Neural progenitor cell (in vitro differentiated cells): ENCODE data around the gene SCP2. TPM values are rescaled to one million over a fixed set of nuclear protein-coding genes. Genes with fewer than 3 reads are reported as not detected.

Source experiments
- DNase-seq: peaks from one replicate; pipeline ENCODE4 v3.0.0-alpha.2; 2016; ENCODE audit warnings: low spot score
- H2AFZ ChIP-seq: fragments of 200-600 bp; sonication (generic); replicated peaks from 2 replicates; pipeline ENCODE4 v1.6.1; 2016; ENCODE audit warnings: antibody characterized with exemption
- H3F3A ChIP-seq: fragments of 200-600 bp; sonication (generic); 2 replicates; pipeline ENCODE4 v1.6.1; 2016; ENCODE audit warnings: antibody characterized with exemption, low read depth
- H3K27ac ChIP-seq: fragments of 200-600 bp; sonication (generic); 2 replicates; pipeline ENCODE4 v1.5.1; 2016; ENCODE audit warnings: mild to moderate bottlenecking
- H3K27me3 ChIP-seq: fragments of 200-600 bp; sonication (generic); 2 replicates; pipeline ENCODE4 v1.6.1; 2016; ENCODE audit warnings: mild to moderate bottlenecking, moderate library complexity
- H3K36me3 ChIP-seq: fragments of 200-600 bp; sonication (generic); 2 replicates; pipeline ENCODE4 v1.5.1; 2016
- H3K4me1 ChIP-seq: fragments of 200-600 bp; sonication (generic); 2 replicates; pipeline ENCODE4 v1.6.1; 2016; ENCODE audit warnings: mixed run types
- H3K4me2 ChIP-seq: fragments of 200-600 bp; sonication (generic); 2 replicates; pipeline ENCODE4 v1.6.1; 2016
- H3K4me3 ChIP-seq: fragments of 200-600 bp; sonication (generic); 2 replicates; pipeline ENCODE4 v1.5.1; 2016
- H3K79me2 ChIP-seq: fragments of 200-600 bp; sonication (generic); 2 replicates; pipeline ENCODE4 v1.6.1; 2016; ENCODE audit warnings: low read depth
- H3K9ac ChIP-seq: fragments of 200-600 bp; sonication (generic); 2 replicates; pipeline ENCODE4 v1.6.1; 2016
- H3K9me3 ChIP-seq: fragments of 200-600 bp; sonication (generic); 2 replicates; pipeline ENCODE4 v1.5.1; 2016; ENCODE audit warnings: low read depth
- H4K20me1 ChIP-seq: fragments of 200-600 bp; sonication (generic); 2 replicates; pipeline ENCODE4 v1.6.1; 2016; ENCODE audit warnings: low read depth
- H3K27ac Mint-ChIP-seq: 3 replicates; pipeline ENCODE4 v1.8.0; 2021; ENCODE audit warnings: mixed read lengths
- H3K27me3 Mint-ChIP-seq: 2 replicates; pipeline ENCODE4 v1.8.0; 2022; ENCODE audit warnings: low read depth, mild to moderate bottlenecking, inconsistent platforms, moderate library complexity, mixed read lengths; ENCODE audit not compliant: insufficient read depth
- H3K36me3 Mint-ChIP-seq: 3 replicates; pipeline ENCODE4 v1.8.0; 2021; ENCODE audit warnings: mixed read lengths
- H3K4me1 Mint-ChIP-seq: 3 replicates; pipeline ENCODE4 v1.8.0; 2021; ENCODE audit warnings: mixed read lengths
- H3K4me3 Mint-ChIP-seq: 3 replicates; pipeline ENCODE4 v1.8.0; 2021; ENCODE audit warnings: mild to moderate bottlenecking, moderate library complexity, mixed read lengths
- H3K9me3 Mint-ChIP-seq: 3 replicates; pipeline ENCODE4 v1.8.0; 2020; ENCODE audit warnings: mixed read lengths
- EZH2 ChIP-seq: fragments of 200-600 bp; sonication (generic); IDR thresholded peaks from 2 replicates; pipeline ENCODE4 v1.6.1; 2017; ENCODE audit warnings: antibody characterized with exemption, mild to moderate bottlenecking, moderate library complexity
- EZH2phosphoT487 ChIP-seq: fragments of 200-600 bp; sonication (generic); IDR thresholded peaks from 2 replicates; pipeline ENCODE4 v1.6.1; 2017; ENCODE audit warnings: antibody characterized with exemption
- total RNA-seq: library from RNA; depleted of rRNA; stranded (reverse); fragments of >200 nt; gene quantifications from 2 replicates; pipeline ENCODE4 v1.2.3, GENCODE V29; 2015; ENCODE audit warnings: low replicate concordance
- TF ChIP-seq, protein P1 (sequence below): fragments of 200-600 bp; sonication (generic); IDR thresholded peaks from 2 replicates; pipeline ENCODE4 v1.5.1; 2017; ENCODE audit warnings: antibody characterized with exemption, mild to moderate bottlenecking

The SCP2 gene
- total RNA-seq, 1 donor from 2014 or later, result 101 TPM

GRCh38 chr1:53011175-53011574 is 84.1 kb downstream of the SCP2 start:
- no peaks in the 10 kb centered on the region for H3K36me3 Mint-ChIP-seq
- TF ChIP-seq EZH2 (no peak), EZH2phosphoT487 (no peak)
- TF ChIP-seq, protein P1, sequence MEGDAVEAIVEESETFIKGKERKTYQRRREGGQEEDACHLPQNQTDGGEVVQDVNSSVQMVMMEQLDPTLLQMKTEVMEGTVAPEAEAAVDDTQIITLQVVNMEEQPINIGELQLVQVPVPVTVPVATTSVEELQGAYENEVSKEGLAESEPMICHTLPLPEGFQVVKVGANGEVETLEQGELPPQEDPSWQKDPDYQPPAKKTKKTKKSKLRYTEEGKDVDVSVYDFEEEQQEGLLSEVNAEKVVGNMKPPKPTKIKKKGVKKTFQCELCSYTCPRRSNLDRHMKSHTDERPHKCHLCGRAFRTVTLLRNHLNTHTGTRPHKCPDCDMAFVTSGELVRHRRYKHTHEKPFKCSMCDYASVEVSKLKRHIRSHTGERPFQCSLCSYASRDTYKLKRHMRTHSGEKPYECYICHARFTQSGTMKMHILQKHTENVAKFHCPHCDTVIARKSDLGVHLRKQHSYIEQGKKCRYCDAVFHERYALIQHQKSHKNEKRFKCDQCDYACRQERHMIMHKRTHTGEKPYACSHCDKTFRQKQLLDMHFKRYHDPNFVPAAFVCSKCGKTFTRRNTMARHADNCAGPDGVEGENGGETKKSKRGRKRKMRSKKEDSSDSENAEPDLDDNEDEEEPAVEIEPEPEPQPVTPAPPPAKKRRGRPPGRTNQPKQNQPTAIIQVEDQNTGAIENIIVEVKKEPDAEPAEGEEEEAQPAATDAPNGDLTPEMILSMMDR, result no peak
- Histone ChIP-seq H3K27me3 (no peaks in the 10 kb centered on the region), H3K4me1 (peaks cover 9% of the 10 kb centered on the region), H3K9me3 (no peaks in the 10 kb centered on the region), H4K20me1 (no peaks in the 10 kb centered on the region), H3K9ac (no peak overlapping the region), H3K36me3 (no peaks in the 10 kb centered on the region), H2AFZ (no peak overlapping the region), H3K27ac (no peak overlapping the region), H3K4me2 (no peak overlapping the region), H3F3A (no peaks in the 10 kb centered on the region), H3K79me2 (peaks cover 13% of the 10 kb centered on the region), H3K4me3 (no peak overlapping the region)
- no peak overlapping the region for H3K27ac Mint-ChIP-seq
- no peak for DNase-seq
- no peak overlapping the region for H3K4me3 Mint-ChIP-seq
- peaks cover 3% of the 10 kb centered on the region for H3K27me3 Mint-ChIP-seq
- H3K9me3 Mint-ChIP-seq, result peaks cover 12% of the 10 kb centered on the region
- H3K4me1 Mint-ChIP-seq, result peaks cover 11% of the 10 kb centered on the region

- Histone ChIP-seq H3K4me3 (peak overlapping the region; percentile 75), H3K4me2 (peak overlapping the region; percentile 80), H3K27me3 (no peaks in the 10 kb centered on the region), H3K79me2 (peaks cover 15% of the 10 kb centered on the region), H3K4me1 (peaks cover 9% of the 10 kb centered on the region), H3K36me3 (no peaks in the 10 kb centered on the region), H3K9me3 (no peaks in the 10 kb centered on the region), H3K27ac (no peak overlapping the region), H2AFZ (peak overlapping the region; percentile 100), H3K9ac (peak overlapping the region; percentile 58), H4K20me1 (no peaks in the 10 kb centered on the region), H3F3A (no peaks in the 10 kb centered on the region)
- no peak for TF ChIP-seq EZH2phosphoT487
- TF ChIP-seq, protein P1, result no peak
- no peak for TF ChIP-seq EZH2
- H3K4me3 Mint-ChIP-seq, result peak overlapping the region; percentile 91
- peak; percentile 83 for DNase-seq
- peaks cover 13% of the 10 kb centered on the region for H3K4me1 Mint-ChIP-seq
- H3K27ac Mint-ChIP-seq, result peak overlapping the region; percentile 94
- H3K36me3 Mint-ChIP-seq, result no peaks in the 10 kb centered on the region
- H3K27me3 Mint-ChIP-seq, result peaks cover 3% of the 10 kb centered on the region
- H3K9me3 Mint-ChIP-seq, result no peaks in the 10 kb centered on the region
Observed at GRCh38 chr1:53014791-53015507, 87.9 kb downstream of the SCP2 start.

- TF ChIP-seq, protein P1, result no peak
- no peak for TF ChIP-seq EZH2phosphoT487
- TF ChIP-seq EZH2, result no peak
- peak overlapping the region; percentile 80 for H3K4me2 ChIP-seq
- H3F3A ChIP-seq, result no peaks in the 10 kb centered on the region
- H3K27ac ChIP-seq, result no peak overlapping the region
- H3K9me3 ChIP-seq, result no peaks in the 10 kb centered on the region
- H3K4me1 Mint-ChIP-seq, result peaks cover 13% of the 10 kb centered on the region
- no peaks in the 10 kb centered on the region for H3K9me3 Mint-ChIP-seq
- no peak for DNase-seq
- peak overlapping the region; percentile 58 for H3K9ac ChIP-seq
- peaks cover 15% of the 10 kb centered on the region for H3K79me2 ChIP-seq
- no peaks in the 10 kb centered on the region for H4K20me1 ChIP-seq
- H3K36me3 ChIP-seq, result no peaks in the 10 kb centered on the region
- H3K36me3 Mint-ChIP-seq, result no peaks in the 10 kb centered on the region
- H3K27me3 ChIP-seq, result no peaks in the 10 kb centered on the region
- peak overlapping the region; percentile 100 for H2AFZ ChIP-seq
- peak overlapping the region; percentile 91 for H3K4me3 Mint-ChIP-seq
- peak overlapping the region; percentile 20 for H3K27ac Mint-ChIP-seq
- H3K27me3 Mint-ChIP-seq, result peaks cover 3% of the 10 kb centered on the region
- H3K4me3 ChIP-seq, result peak overlapping the region; percentile 75
- peaks cover 9% of the 10 kb centered on the region for H3K4me1 ChIP-seq
Observed at GRCh38 chr1:53015508-53015860, 88.4 kb downstream of the SCP2 start.
